ENCODE data around the gene SPTBN4.
"Not testable (repeated sequence)": the region's sequence is repeated elsewhere in the genome, so short reads cannot be mapped to it uniquely, and the experiment has no call there.

Gene SPTBN4

GRCh38 chr19:40589591-40590429, 123.0 kb downstream of the SPTBN4 start:
- no peaks in the 10 kb centered on the region for H3K27me3 Mint-ChIP-seq
- no peak overlapping the region for H3K4me3 Mint-ChIP-seq
- H3K9me3 Mint-ChIP-seq, result no peaks in the 10 kb centered on the region
- H3K27ac Mint-ChIP-seq (ENCODE audit: low read depth), result peak overlapping the region; percentile 79
- peaks cover 25% of the 10 kb centered on the region for H3K36me3 Mint-ChIP-seq (ENCODE audit: insufficient read depth)
- DNase-seq (ENCODE audit: low spot score in 2 of 2) (no peak), ATAC-seq (replicated peaks; ENCODE audit: extremely low read depth, poor library complexity, severe bottlenecking) (no peak)
- peaks cover 26% of the 10 kb centered on the region for H3K4me1 Mint-ChIP-seq

- H3K36me3 Mint-ChIP-seq (ENCODE audit: insufficient read depth), result peaks cover 21% of the 10 kb centered on the region
- no peak overlapping the region for H3K4me3 Mint-ChIP-seq
- peaks cover 26% of the 10 kb centered on the region for H3K4me1 Mint-ChIP-seq
- no peak overlapping the region for H3K27ac Mint-ChIP-seq (ENCODE audit: low read depth)
- ATAC-seq (replicated peaks; ENCODE audit: extremely low read depth, poor library complexity, severe bottlenecking) (no peak), DNase-seq (ENCODE audit: low spot score in 2 of 2) (no peak)
- no peaks in the 10 kb centered on the region for H3K9me3 Mint-ChIP-seq
- no peaks in the 10 kb centered on the region for H3K27me3 Mint-ChIP-seq
These were observed 123.9 kb downstream of the SPTBN4 start for GRCh38 chr19:40590464-40591265.

- H3K9me3 Mint-ChIP-seq; H3K4me3 Mint-ChIP-seq; DNase-seq (ENCODE audit: low spot score in 2 of 2); H3K27me3 Mint-ChIP-seq; ATAC-seq (replicated peaks; ENCODE audit: extremely low read depth, poor library complexity, severe bottlenecking): not testable (repeated sequence)
- Mint-ChIP-seq H3K36me3 (ENCODE audit: insufficient read depth) (peaks cover 15% of the 10 kb centered on the region), H3K4me1 (peaks cover 19% of the 10 kb centered on the region), H3K27ac (ENCODE audit: low read depth) (peak overlapping the region; percentile 10)
These were observed 124.9 kb downstream of the SPTBN4 start for GRCh38 chr19:40591724-40592123.

GRCh38 chr19:40592170-40592569, 125.4 kb downstream of the SPTBN4 start:
- Mint-ChIP-seq H3K36me3 (ENCODE audit: insufficient read depth) (peaks cover 15% of the 10 kb centered on the region), H3K27ac (ENCODE audit: low read depth) (peak overlapping the region; percentile 10), H3K4me3 (no peak overlapping the region), H3K9me3 (no peaks in the 10 kb centered on the region), H3K27me3 (peaks cover 2% of the 10 kb centered on the region), H3K4me1 (peaks cover 19% of the 10 kb centered on the region)
- no peak for DNase-seq (ENCODE audit: low spot score in 2 of 2)
- peak; percentile 61 for ATAC-seq (replicated peaks; ENCODE audit: extremely low read depth, poor library complexity, severe bottlenecking)

GRCh38 chr19:40594255-40594654, 127.5 kb downstream of the SPTBN4 start:
- H3K9me3 Mint-ChIP-seq, result no peaks in the 10 kb centered on the region
- ATAC-seq (replicated peaks; ENCODE audit: extremely low read depth, poor library complexity, severe bottlenecking) (no peak), DNase-seq (ENCODE audit: low spot score in 2 of 2) (no peak)
- no peak overlapping the region for H3K4me3 Mint-ChIP-seq
- peak overlapping the region; percentile 64 for H3K27ac Mint-ChIP-seq (ENCODE audit: low read depth)
- peaks cover 22% of the 10 kb centered on the region for H3K27me3 Mint-ChIP-seq
- peaks cover 11% of the 10 kb centered on the region for H3K36me3 Mint-ChIP-seq (ENCODE audit: insufficient read depth)
- peaks cover 30% of the 10 kb centered on the region for H3K4me1 Mint-ChIP-seq

GRCh38 chr19:40594657-40595091, 127.9 kb downstream of the SPTBN4 start:
- DNase-seq (ENCODE audit: low spot score in 2 of 2) (no peak), ATAC-seq (replicated peaks; ENCODE audit: extremely low read depth, poor library complexity, severe bottlenecking) (no peak)
- Mint-ChIP-seq H3K4me1 (peaks cover 31% of the 10 kb centered on the region), H3K36me3 (ENCODE audit: insufficient read depth) (peaks cover 11% of the 10 kb centered on the region), H3K27me3 (peaks cover 26% of the 10 kb centered on the region), H3K4me3 (no peak overlapping the region), H3K27ac (ENCODE audit: low read depth) (peak overlapping the region; percentile 64), H3K9me3 (no peaks in the 10 kb centered on the region)

GRCh38 chr19:40596608-40597328, 130.0 kb downstream of the SPTBN4 start:
- H3K36me3 Mint-ChIP-seq (ENCODE audit: insufficient read depth), result peaks cover 9% of the 10 kb centered on the region
- no peak overlapping the region for H3K27ac Mint-ChIP-seq (ENCODE audit: low read depth)
- H3K4me1 Mint-ChIP-seq, result peaks cover 40% of the 10 kb centered on the region
- no peak for ATAC-seq (replicated peaks; ENCODE audit: extremely low read depth, poor library complexity, severe bottlenecking)
- no peaks in the 10 kb centered on the region for H3K9me3 Mint-ChIP-seq
- H3K4me3 Mint-ChIP-seq, result no peak overlapping the region
- H3K27me3 Mint-ChIP-seq, result peaks cover 46% of the 10 kb centered on the region
- DNase-seq (ENCODE audit: low spot score in 2 of 2), result no peak

GRCh38 chr19:40597329-40597838, 130.6 kb downstream of the SPTBN4 start:
- H3K27ac Mint-ChIP-seq (ENCODE audit: low read depth), result no peak overlapping the region
- no peak for DNase-seq (ENCODE audit: low spot score in 2 of 2)
- peaks cover 46% of the 10 kb centered on the region for H3K4me1 Mint-ChIP-seq
- H3K36me3 Mint-ChIP-seq (ENCODE audit: insufficient read depth), result peaks cover 13% of the 10 kb centered on the region
- H3K4me3 Mint-ChIP-seq, result no peak overlapping the region
- no peak for ATAC-seq (replicated peaks; ENCODE audit: extremely low read depth, poor library complexity, severe bottlenecking)
- H3K9me3 Mint-ChIP-seq, result no peaks in the 10 kb centered on the region
- peaks cover 52% of the 10 kb centered on the region for H3K27me3 Mint-ChIP-seq

- H3K36me3 Mint-ChIP-seq (ENCODE audit: insufficient read depth), result peaks cover 15% of the 10 kb centered on the region
- H3K4me3 Mint-ChIP-seq, result no peak overlapping the region
- peak overlapping the region; percentile 44 for H3K27ac Mint-ChIP-seq (ENCODE audit: low read depth)
- ATAC-seq (replicated peaks; ENCODE audit: extremely low read depth, poor library complexity, severe bottlenecking) (peak; percentile 41), DNase-seq (ENCODE audit: low spot score in 2 of 2) (peak; percentile 73 to 85)
- no peaks in the 10 kb centered on the region for H3K9me3 Mint-ChIP-seq
- H3K27me3 Mint-ChIP-seq, result peaks cover 60% of the 10 kb centered on the region
- H3K4me1 Mint-ChIP-seq, result peaks cover 55% of the 10 kb centered on the region
These were observed 131.5 kb downstream of the SPTBN4 start for GRCh38 chr19:40598121-40598917.

GRCh38 chr19:40598918-40599307, 132.1 kb downstream of the SPTBN4 start:
- Mint-ChIP-seq H3K27ac (ENCODE audit: low read depth) (peak overlapping the region; percentile 44), H3K9me3 (no peaks in the 10 kb centered on the region), H3K4me3 (peak overlapping the region; percentile 2), H3K27me3 (peaks cover 60% of the 10 kb centered on the region), H3K36me3 (ENCODE audit: insufficient read depth) (peaks cover 15% of the 10 kb centered on the region), H3K4me1 (peaks cover 59% of the 10 kb centered on the region)
- DNase-seq (ENCODE audit: low spot score in 2 of 2) (no peak), ATAC-seq (replicated peaks; ENCODE audit: extremely low read depth, poor library complexity, severe bottlenecking) (no peak)

GRCh38 chr19:40599331-40599901, 132.6 kb downstream of the SPTBN4 start:
- Mint-ChIP-seq H3K4me3 (peak overlapping the region; percentile 2), H3K36me3 (ENCODE audit: insufficient read depth) (peaks cover 13% of the 10 kb centered on the region), H3K27me3 (peaks cover 60% of the 10 kb centered on the region), H3K27ac (ENCODE audit: low read depth) (peak overlapping the region; percentile 1), H3K4me1 (peaks cover 59% of the 10 kb centered on the region), H3K9me3 (no peaks in the 10 kb centered on the region)
- DNase-seq (ENCODE audit: low spot score in 2 of 2) (no peak), ATAC-seq (replicated peaks; ENCODE audit: extremely low read depth, poor library complexity, severe bottlenecking) (no peak)

All from central memory CD8-positive, alpha-beta T cell (primary cell).